ENCODE data around the gene SAMD1. TPM values are rescaled to one million over a fixed set of nuclear protein-coding genes. Genes with fewer than 3 reads are reported as not detected.
"Not testable (repeated sequence)": the region's sequence is repeated elsewhere in the genome, so short reads cannot be mapped to it uniquely, and the experiment has no call there.

The SAMD1 gene
- total RNA-seq, 4 donors from 2014 or later: 8.6 to 22.5 (median 10.8) TPM

- no peak for DNase-seq (ENCODE audit: low spot score)
- ATAC-seq (ENCODE audit: low FRiP score): no peak
- no peak for TF ChIP-seq CTCF (IDR thresholded peaks at IDR 0.05)
Measured at GRCh38 chr19:14055396-14055795, 35.2 kb downstream of the SAMD1 start.

- DNase-seq (ENCODE audit: low spot score) (no peak), ATAC-seq (ENCODE audit: low FRiP score) (no peak)
- TF ChIP-seq CTCF (IDR thresholded peaks at IDR 0.05): no peak
Measured at GRCh38 chr19:14054721-14055120, 35.8 kb downstream of the SAMD1 start.

- TF ChIP-seq CTCF (IDR thresholded peaks at IDR 0.05): no peak
- no peak for DNase-seq (ENCODE audit: low spot score)
- no peak for ATAC-seq (ENCODE audit: low FRiP score)
Measured at GRCh38 chr19:14054099-14054498, 36.5 kb downstream of the SAMD1 start.

- DNase-seq (ENCODE audit: low spot score) (no peak), ATAC-seq (ENCODE audit: low FRiP score) (no peak)
- TF ChIP-seq CTCF (IDR thresholded peaks at IDR 0.05): no peak
Measured at GRCh38 chr19:14053500-14053899, 37.1 kb downstream of the SAMD1 start.

- TF ChIP-seq CTCF (IDR thresholded peaks at IDR 0.05): no peak
- ATAC-seq (ENCODE audit: low FRiP score): no peak
- DNase-seq (ENCODE audit: low spot score): no peak
Measured at GRCh38 chr19:14053032-14053431, 37.5 kb downstream of the SAMD1 start.

GRCh38 chr19:14052470-14052869, 38.1 kb downstream of the SAMD1 start:
- ATAC-seq (ENCODE audit: low FRiP score) (no peak), DNase-seq (ENCODE audit: low spot score) (no peak)
- no peak for TF ChIP-seq CTCF (IDR thresholded peaks at IDR 0.05)

- no peak for TF ChIP-seq CTCF (IDR thresholded peaks at IDR 0.05)
- no peak for ATAC-seq (ENCODE audit: low FRiP score)
Measured at GRCh38 chr19:14051980-14052379, 38.6 kb downstream of the SAMD1 start.

GRCh38 chr19:14050961-14051360, 39.6 kb downstream of the SAMD1 start:
- ATAC-seq (ENCODE audit: low FRiP score); DNase-seq (ENCODE audit: low spot score): not testable (repeated sequence)

More at GRCh38 chr19:14051980-14052379, 38.6 kb downstream of the SAMD1 start:
- DNase-seq (ENCODE audit: low spot score): no peak

Data from omental fat pad (tissue), 4 donors.